Measurements from ENCODE around the gene MACROD2. TPM values are rescaled to one million over a fixed set of nuclear protein-coding genes. Genes with fewer than 3 reads are reported as not detected.

MACROD2 gene
- polyA plus RNA-seq, 2 of the 4 experiments (the other 2 are of a cell fraction), result 0.96 to 1.3 TPM

DNA sequence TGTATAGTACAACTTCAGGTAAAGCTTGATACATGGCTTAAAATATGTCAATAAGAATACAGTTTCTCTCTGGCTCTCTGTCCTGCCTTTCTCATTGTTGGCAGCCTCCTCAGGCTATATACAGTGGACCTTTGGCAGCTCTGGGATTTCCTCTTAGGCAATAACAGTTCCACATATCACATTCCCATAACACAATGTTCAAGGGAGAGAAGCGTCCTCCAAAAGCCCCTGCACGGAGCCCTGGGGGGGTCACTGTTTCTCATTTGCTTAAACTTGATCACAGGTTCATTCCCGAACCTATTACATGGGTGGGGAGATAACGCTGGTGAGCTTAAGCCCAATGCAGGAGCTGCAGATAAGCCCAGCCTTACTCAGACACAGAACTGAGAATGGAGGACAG is 346.5 kb downstream of the MACROD2 start:
- Histone ChIP-seq H3K4me3 (no peak overlapping the region), H3K4me1 (peaks cover 29% of the 10 kb centered on the region), H3K9me3 (no peaks in the 10 kb centered on the region), H3K27ac (peak overlapping the region in 1 of 2 experiments; percentile 7; a peak in 1 of 6 replicates), H3K4me2 (no peak overlapping the region)
- ChIA-PET CTCF (interaction anchor here (0.6 kb wide), 1 partner anchor 893 kb away, joined by 3 read pairs; no protein-coding TSS in a partner anchor), POLR2A (no interaction called here)
- FAIRE-seq (no peak), DNase-seq (ENCODE audit: low read depth in 1 of 2, low spot score in 1 of 2) (no peak), ATAC-seq (no peak)
- TF ChIP-seq ZC3H11A (IDR thresholded peaks at IDR 0.05), result no peak
- no peak for TF ChIP-seq ATOH8 (CRISPR knock-in tag; IDR thresholded peaks at IDR 0.05; ENCODE audit: low read depth)
- TF ChIP-seq ZSCAN20 (CRISPR knock-in tag; IDR thresholded peaks at IDR 0.05), result no peak
- TF ChIP-seq, protein P1, sequence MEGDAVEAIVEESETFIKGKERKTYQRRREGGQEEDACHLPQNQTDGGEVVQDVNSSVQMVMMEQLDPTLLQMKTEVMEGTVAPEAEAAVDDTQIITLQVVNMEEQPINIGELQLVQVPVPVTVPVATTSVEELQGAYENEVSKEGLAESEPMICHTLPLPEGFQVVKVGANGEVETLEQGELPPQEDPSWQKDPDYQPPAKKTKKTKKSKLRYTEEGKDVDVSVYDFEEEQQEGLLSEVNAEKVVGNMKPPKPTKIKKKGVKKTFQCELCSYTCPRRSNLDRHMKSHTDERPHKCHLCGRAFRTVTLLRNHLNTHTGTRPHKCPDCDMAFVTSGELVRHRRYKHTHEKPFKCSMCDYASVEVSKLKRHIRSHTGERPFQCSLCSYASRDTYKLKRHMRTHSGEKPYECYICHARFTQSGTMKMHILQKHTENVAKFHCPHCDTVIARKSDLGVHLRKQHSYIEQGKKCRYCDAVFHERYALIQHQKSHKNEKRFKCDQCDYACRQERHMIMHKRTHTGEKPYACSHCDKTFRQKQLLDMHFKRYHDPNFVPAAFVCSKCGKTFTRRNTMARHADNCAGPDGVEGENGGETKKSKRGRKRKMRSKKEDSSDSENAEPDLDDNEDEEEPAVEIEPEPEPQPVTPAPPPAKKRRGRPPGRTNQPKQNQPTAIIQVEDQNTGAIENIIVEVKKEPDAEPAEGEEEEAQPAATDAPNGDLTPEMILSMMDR (IDR thresholded peaks at IDR 0.05), result no peak
- TF ChIP-seq RARB (CRISPR knock-in tag; IDR thresholded peaks at IDR 0.05), result no peak
- TF ChIP-seq E2F6 (IDR thresholded peaks at IDR 0.05; ENCODE audit: borderline replicate concordance, low read depth), result no peak
- no peak for TF ChIP-seq EHF (CRISPR knock-in tag; IDR thresholded peaks at IDR 0.05)
- TF ChIP-seq TP53 (CRISPR knock-in tag; IDR thresholded peaks at IDR 0.05), result no peak
- TF ChIP-seq RCOR1 (IDR thresholded peaks at IDR 0.05; ENCODE audit: low read depth, low read length), result no peak
- TF ChIP-seq KDM1A (IDR thresholded peaks at IDR 0.05; ENCODE audit: low read depth), result no peak
- TF ChIP-seq HDAC2 (IDR thresholded peaks at IDR 0.05), result no peak
- TF ChIP-seq NPAS2 (CRISPR knock-in tag; IDR thresholded peaks at IDR 0.05; ENCODE audit: borderline replicate concordance), result no peak
- no peak for TF ChIP-seq HOXB5 (CRISPR knock-in tag; IDR thresholded peaks at IDR 0.05)
- TF ChIP-seq CBX2 (IDR thresholded peaks at IDR 0.05; ENCODE audit: borderline replicate concordance, low read depth), result no peak
- TF ChIP-seq, protein P2, sequence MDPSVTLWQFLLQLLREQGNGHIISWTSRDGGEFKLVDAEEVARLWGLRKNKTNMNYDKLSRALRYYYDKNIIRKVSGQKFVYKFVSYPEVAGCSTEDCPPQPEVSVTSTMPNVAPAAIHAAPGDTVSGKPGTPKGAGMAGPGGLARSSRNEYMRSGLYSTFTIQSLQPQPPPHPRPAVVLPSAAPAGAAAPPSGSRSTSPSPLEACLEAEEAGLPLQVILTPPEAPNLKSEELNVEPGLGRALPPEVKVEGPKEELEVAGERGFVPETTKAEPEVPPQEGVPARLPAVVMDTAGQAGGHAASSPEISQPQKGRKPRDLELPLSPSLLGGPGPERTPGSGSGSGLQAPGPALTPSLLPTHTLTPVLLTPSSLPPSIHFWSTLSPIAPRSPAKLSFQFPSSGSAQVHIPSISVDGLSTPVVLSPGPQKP (IDR thresholded peaks at IDR 0.05; ENCODE audit: low read depth, low read length), result no peak
- no peak for TF ChIP-seq RNF2 (IDR thresholded peaks at IDR 0.05; ENCODE audit: borderline replicate concordance, low read depth)
- TF ChIP-seq NR3C1 (IDR thresholded peaks at IDR 0.05), result no peak
- TF ChIP-seq ZFP36 (IDR thresholded peaks at IDR 0.05; ENCODE audit: borderline replicate concordance, partially characterized antibody), result no peak
- TF ChIP-seq MAZ (IDR thresholded peaks at IDR 0.05; ENCODE audit: borderline replicate concordance, low read depth, low read length), result no peak
- TF ChIP-seq, protein P3, sequence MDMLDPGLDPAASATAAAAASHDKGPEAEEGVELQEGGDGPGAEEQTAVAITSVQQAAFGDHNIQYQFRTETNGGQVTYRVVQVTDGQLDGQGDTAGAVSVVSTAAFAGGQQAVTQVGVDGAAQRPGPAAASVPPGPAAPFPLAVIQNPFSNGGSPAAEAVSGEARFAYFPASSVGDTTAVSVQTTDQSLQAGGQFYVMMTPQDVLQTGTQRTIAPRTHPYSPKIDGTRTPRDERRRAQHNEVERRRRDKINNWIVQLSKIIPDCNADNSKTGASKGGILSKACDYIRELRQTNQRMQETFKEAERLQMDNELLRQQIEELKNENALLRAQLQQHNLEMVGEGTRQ (IDR thresholded peaks at IDR 0.05), result no peak
- 90% methylated on average over 4 of the region's 4 CpGs for WGBS (ENCODE audit: missing lambda C conversion rate)

GRCh38 chr20:14342918-14343317 is 347.6 kb downstream of the MACROD2 start:
- CTCF ChIA-PET, result interaction anchor here (1.0 kb wide), 1 partner anchor 9 kb away, joined by 4 read pairs; no protein-coding TSS in a partner anchor
- TF ChIP-seq PBX3 (IDR thresholded peaks at IDR 0.05) (no peak), POLR2AphosphoS2 (conservative IDR thresholded peaks at IDR 0.05; ENCODE audit: low read length) (no peak), HEYL (CRISPR knock-in tag; IDR thresholded peaks at IDR 0.05) (no peak), ZFP36 (IDR thresholded peaks at IDR 0.05; ENCODE audit: borderline replicate concordance, partially characterized antibody) (no peak), GATA3 (IDR thresholded peaks at IDR 0.05; ENCODE audit: borderline replicate concordance) (no peak), RARB (CRISPR knock-in tag; IDR thresholded peaks at IDR 0.05) (no peak)
- TF ChIP-seq, protein P3 (IDR thresholded peaks at IDR 0.05), result no peak
- TF ChIP-seq, protein P4, sequence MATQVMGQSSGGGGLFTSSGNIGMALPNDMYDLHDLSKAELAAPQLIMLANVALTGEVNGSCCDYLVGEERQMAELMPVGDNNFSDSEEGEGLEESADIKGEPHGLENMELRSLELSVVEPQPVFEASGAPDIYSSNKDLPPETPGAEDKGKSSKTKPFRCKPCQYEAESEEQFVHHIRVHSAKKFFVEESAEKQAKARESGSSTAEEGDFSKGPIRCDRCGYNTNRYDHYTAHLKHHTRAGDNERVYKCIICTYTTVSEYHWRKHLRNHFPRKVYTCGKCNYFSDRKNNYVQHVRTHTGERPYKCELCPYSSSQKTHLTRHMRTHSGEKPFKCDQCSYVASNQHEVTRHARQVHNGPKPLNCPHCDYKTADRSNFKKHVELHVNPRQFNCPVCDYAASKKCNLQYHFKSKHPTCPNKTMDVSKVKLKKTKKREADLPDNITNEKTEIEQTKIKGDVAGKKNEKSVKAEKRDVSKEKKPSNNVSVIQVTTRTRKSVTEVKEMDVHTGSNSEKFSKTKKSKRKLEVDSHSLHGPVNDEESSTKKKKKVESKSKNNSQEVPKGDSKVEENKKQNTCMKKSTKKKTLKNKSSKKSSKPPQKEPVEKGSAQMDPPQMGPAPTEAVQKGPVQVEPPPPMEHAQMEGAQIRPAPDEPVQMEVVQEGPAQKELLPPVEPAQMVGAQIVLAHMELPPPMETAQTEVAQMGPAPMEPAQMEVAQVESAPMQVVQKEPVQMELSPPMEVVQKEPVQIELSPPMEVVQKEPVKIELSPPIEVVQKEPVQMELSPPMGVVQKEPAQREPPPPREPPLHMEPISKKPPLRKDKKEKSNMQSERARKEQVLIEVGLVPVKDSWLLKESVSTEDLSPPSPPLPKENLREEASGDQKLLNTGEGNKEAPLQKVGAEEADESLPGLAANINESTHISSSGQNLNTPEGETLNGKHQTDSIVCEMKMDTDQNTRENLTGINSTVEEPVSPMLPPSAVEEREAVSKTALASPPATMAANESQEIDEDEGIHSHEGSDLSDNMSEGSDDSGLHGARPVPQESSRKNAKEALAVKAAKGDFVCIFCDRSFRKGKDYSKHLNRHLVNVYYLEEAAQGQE (IDR thresholded peaks at IDR 0.05), result no peak

More at GRCh38 chr20:14342918-14343317, 347.6 kb downstream of the MACROD2 start:
- POLR2A ChIA-PET, result no interaction called here
- H3K4me1 ChIP-seq, result peaks cover 29% of the 10 kb centered on the region
- ATAC-seq (no peak), FAIRE-seq (no peak), DNase-seq (ENCODE audit: low read depth in 1 of 2, low spot score in 1 of 2) (no peak)
- 85% methylated on average over 1 of the region's 1 CpG for WGBS (ENCODE audit: missing lambda C conversion rate)
- no peak overlapping the region for H3K4me3 ChIP-seq
- peak overlapping the region in 1 of 2 experiments; percentile 14; a peak in 2 of 6 replicates for H3K27ac ChIP-seq
- H3K9me3 ChIP-seq, result no peaks in the 10 kb centered on the region
- no peak overlapping the region for H3K4me2 ChIP-seq

All from A549 (cell line).